ENCODE data around the gene BTC.

DNA sequence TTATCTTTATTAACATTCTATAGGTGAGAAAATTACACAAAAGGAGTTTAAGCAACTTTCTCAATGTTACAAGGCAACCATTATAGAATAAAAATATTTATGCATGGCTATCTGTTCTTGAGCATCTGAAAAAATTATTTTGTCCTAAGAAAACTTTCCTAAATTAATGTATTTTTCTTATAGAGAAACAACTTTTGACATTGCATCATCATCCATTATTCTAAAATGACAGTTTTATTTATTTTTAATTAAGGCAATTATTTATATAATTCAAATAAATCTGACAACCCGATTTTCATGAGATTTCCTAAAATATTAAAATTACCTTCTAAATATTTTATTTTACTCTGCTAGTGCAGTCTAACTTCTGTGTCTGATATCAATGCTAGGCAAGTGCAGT is 4.8 kb downstream of the BTC start:
- no peak for TF ChIP-seq CTCF (IDR thresholded peaks at IDR 0.05)
- TF ChIP-seq POLR2A (IDR thresholded peaks at IDR 0.05), result no peak
